ENCODE measurements around the gene MGA. TPM values are rescaled to one million over a fixed set of nuclear protein-coding genes. Genes with fewer than 3 reads are reported as not detected.

The MGA gene
- total RNA-seq, 2 donors from 2014 or later: 28.8 to 45.5 TPM

DNA sequence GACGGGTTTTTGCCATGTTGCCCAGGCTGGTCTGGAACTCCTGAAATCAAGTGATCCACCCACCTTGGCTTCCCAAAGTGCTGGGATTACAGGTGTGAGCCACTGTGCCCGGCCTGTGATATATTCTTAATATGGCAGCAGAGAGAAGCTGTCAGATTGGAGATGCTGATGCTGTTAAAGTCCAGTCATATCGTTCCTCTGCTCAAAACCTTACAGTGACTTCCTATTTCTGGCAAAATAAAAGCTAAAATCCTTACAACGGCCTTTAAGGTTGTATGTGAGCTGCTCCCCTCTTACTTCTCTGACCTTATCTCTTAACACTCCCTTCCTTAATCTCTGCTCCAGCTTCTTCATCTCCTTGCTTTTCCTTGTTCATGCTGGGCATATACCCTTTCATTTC lies 26.6 kb upstream of the MGA start:
- Histone ChIP-seq H3K4me3 (no peak overlapping the region), H3K27ac (no peak overlapping the region), H3K9me3 (no peaks in the 10 kb centered on the region), H3K4me1 (peaks cover 14% of the 10 kb centered on the region), H3K36me3 (replicated peaks in 1 of 2; ENCODE audit: insufficient read depth in 1 of 2, low read depth in 2 of 2) (no peaks in the 10 kb centered on the region), H3K27me3 (no peaks in the 10 kb centered on the region)
- 77 to 85% methylated on average over 4 of the region's 4 CpGs for WGBS, 2 donors
- TF ChIP-seq POLR2A (IDR thresholded peaks at IDR 0.05): no peak
- DNase-seq (no peak), ATAC-seq (no peak)
- intact Hi-C loops (cut with DNase I): no loop called here

DNA sequence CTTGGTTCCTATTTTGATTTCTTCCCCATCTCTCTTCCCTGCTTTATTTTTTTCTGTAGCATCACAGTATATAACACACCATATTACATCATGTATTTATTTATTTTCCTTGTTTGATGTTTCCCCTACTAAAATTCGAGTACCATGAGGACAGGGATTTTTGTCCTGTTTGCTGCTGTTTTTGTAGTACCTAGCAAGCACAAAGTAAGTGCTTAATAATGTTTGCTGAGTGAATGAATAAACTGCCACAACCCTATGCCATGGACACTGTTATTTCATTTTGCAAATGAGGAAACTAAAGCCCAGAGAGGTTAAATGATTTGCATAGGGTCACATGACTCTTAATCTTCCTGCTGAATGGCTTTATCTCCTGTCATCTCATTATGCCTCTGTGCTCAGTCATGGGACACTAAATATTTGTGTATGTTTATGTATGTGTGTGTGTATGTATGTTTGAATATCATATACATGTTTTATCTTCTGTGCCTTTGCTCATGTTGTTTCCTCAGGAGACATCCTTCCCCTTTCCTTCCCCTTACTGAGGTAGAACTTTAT lies 26.1 kb upstream of the MGA start:
- intact Hi-C loops (cut with DNase I): no loop called here
- Histone ChIP-seq H3K4me1 (peaks cover 14% of the 10 kb centered on the region), H3K4me3 (no peak overlapping the region), H3K36me3 (replicated peaks in 1 of 2; ENCODE audit: insufficient read depth in 1 of 2, low read depth in 2 of 2) (no peaks in the 10 kb centered on the region), H3K27me3 (no peaks in the 10 kb centered on the region), H3K27ac (no peak overlapping the region), H3K9me3 (no peaks in the 10 kb centered on the region)
- DNase-seq (no peak), ATAC-seq (no peak)
- WGBS, 2 donors: 28 to 57% methylated on average over 1 of the region's 1 CpG
- no peak for TF ChIP-seq POLR2A (IDR thresholded peaks at IDR 0.05)
- TF ChIP-seq, protein P1, sequence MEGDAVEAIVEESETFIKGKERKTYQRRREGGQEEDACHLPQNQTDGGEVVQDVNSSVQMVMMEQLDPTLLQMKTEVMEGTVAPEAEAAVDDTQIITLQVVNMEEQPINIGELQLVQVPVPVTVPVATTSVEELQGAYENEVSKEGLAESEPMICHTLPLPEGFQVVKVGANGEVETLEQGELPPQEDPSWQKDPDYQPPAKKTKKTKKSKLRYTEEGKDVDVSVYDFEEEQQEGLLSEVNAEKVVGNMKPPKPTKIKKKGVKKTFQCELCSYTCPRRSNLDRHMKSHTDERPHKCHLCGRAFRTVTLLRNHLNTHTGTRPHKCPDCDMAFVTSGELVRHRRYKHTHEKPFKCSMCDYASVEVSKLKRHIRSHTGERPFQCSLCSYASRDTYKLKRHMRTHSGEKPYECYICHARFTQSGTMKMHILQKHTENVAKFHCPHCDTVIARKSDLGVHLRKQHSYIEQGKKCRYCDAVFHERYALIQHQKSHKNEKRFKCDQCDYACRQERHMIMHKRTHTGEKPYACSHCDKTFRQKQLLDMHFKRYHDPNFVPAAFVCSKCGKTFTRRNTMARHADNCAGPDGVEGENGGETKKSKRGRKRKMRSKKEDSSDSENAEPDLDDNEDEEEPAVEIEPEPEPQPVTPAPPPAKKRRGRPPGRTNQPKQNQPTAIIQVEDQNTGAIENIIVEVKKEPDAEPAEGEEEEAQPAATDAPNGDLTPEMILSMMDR (IDR thresholded peaks at IDR 0.05): no peak

DNA sequence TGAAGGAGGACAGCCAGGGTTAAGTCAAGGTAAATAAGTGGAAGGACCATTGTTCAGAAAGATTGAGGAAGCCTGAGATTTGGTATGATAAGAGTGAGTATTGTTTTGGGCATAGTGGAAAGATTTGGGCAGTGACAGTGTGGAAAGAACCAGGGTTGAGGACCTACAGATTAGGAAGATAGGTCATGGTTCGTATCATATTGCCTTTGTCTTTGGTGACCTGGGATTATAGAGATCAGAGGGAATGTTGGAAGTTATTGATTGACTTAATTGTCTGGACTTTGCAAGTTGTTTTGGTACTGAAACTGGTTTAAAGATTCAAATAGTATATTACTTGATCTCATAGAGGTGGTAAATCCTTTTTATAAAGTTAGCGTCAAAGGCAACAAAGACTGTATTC lies 23.1 kb upstream of the MGA start:
- no peaks in the 10 kb centered on the region for H3K9me3 ChIP-seq
- no peak overlapping the region for H3K4me3 ChIP-seq
- no peak overlapping the region for H3K27ac ChIP-seq
- no peaks in the 10 kb centered on the region for H3K27me3 ChIP-seq
- TF ChIP-seq, protein P1 (IDR thresholded peaks at IDR 0.05): no peak
- no peak for TF ChIP-seq POLR2A (IDR thresholded peaks at IDR 0.05)
- intact Hi-C loops (cut with DNase I): no loop called here
- ATAC-seq: no peak
- H3K4me1 ChIP-seq: peaks cover 10% of the 10 kb centered on the region
- no peak for DNase-seq
- no peaks in the 10 kb centered on the region for H3K36me3 ChIP-seq (replicated peaks in 1 of 2; ENCODE audit: insufficient read depth in 1 of 2, low read depth in 2 of 2)
- WGBS, 2 donors: 83 to 91% methylated on average over 2 of the region's 2 CpGs

DNA sequence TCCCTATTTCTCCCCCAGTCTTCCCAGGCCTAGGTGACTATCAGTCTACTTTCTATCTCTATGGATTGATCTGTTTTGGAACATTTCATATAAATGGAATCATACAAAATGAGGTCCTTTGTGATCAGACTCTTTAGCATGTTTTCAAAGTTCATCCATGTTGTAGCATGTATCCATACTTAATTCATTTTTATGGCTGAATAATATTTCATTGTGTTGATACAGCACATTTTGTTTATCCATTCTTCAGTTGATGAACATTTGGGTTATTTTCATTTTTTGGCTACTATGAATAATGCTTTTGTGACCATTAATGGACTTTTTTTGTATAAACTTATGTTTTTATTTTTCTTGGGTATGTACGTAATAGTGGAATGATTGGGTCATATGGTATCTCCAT lies 19.2 kb upstream of the MGA start:
- intact Hi-C loops (cut with DNase I): no loop called here
- no peak overlapping the region for H3K4me3 ChIP-seq
- WGBS, 2 donors: 96 to 97% methylated on average over 1 of the region's 1 CpG

DNA sequence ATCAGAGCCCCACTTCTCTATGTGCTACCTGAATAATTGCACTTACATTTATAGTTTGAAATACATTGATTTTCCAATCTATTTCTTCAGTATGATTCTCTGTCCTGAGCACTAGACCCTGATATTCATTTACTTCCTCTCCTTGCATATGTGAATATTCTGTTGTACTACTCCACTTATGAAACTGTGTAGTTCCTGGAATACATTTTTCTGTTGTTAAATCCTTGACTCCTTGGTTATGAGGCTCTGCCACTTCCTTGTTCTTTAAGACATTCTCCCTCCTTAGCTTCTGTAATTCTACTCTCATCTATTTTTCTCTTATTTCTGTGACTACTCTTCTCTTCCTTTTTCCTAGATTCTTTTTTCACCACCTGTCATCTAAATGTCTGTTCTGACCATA lies 12.9 kb upstream of the MGA start:
- TF ChIP-seq, protein P1 (IDR thresholded peaks at IDR 0.05): no peak
- no peak for TF ChIP-seq POLR2A (IDR thresholded peaks at IDR 0.05)
- intact Hi-C loops (cut with DNase I): no loop called here
- Histone ChIP-seq H3K4me3 (no peak overlapping the region), H3K4me1 (peaks cover 5% of the 10 kb centered on the region), H3K9me3 (no peaks in the 10 kb centered on the region), H3K36me3 (replicated peaks in 1 of 2; ENCODE audit: insufficient read depth in 1 of 2, low read depth in 2 of 2) (no peaks in the 10 kb centered on the region), H3K27me3 (no peaks in the 10 kb centered on the region), H3K27ac (no peak overlapping the region)
- no peak for ATAC-seq
- no peak for DNase-seq

More for the DNA sequence above, 19.2 kb upstream of the MGA start:
- H3K4me1 ChIP-seq: no peaks in the 10 kb centered on the region
- no peaks in the 10 kb centered on the region for H3K36me3 ChIP-seq (replicated peaks in 1 of 2; ENCODE audit: insufficient read depth in 1 of 2, low read depth in 2 of 2)
- no peak overlapping the region for H3K27ac ChIP-seq
- DNase-seq (no peak), ATAC-seq (no peak)
- no peaks in the 10 kb centered on the region for H3K9me3 ChIP-seq
- no peak for TF ChIP-seq POLR2A (IDR thresholded peaks at IDR 0.05)
- TF ChIP-seq, protein P1 (IDR thresholded peaks at IDR 0.05): no peak
- H3K27me3 ChIP-seq: no peaks in the 10 kb centered on the region
